DND-41 (cell line): ENCODE measurements around the gene ATG16L2.

Experiments used
- EZH2 ChIP-seq: IDR thresholded peaks from 3 replicates; pipeline ENCODE4 v1.6.1; 2012; ENCODE audit warnings: borderline replicate concordance, low read depth, mild to moderate bottlenecking, moderate library complexity, low read length, inconsistent platforms; ENCODE audit not compliant: severe bottlenecking
- TF ChIP-seq, protein P1 (sequence below): IDR thresholded peaks from 2 replicates; pipeline ENCODE4 v1.5.1; 2012; ENCODE audit warnings: borderline replicate concordance, low read length, moderate library complexity, mild to moderate bottlenecking; ENCODE audit not compliant: poor library complexity, severe bottlenecking; ENCODE audit errors: extremely low read depth

DNA sequence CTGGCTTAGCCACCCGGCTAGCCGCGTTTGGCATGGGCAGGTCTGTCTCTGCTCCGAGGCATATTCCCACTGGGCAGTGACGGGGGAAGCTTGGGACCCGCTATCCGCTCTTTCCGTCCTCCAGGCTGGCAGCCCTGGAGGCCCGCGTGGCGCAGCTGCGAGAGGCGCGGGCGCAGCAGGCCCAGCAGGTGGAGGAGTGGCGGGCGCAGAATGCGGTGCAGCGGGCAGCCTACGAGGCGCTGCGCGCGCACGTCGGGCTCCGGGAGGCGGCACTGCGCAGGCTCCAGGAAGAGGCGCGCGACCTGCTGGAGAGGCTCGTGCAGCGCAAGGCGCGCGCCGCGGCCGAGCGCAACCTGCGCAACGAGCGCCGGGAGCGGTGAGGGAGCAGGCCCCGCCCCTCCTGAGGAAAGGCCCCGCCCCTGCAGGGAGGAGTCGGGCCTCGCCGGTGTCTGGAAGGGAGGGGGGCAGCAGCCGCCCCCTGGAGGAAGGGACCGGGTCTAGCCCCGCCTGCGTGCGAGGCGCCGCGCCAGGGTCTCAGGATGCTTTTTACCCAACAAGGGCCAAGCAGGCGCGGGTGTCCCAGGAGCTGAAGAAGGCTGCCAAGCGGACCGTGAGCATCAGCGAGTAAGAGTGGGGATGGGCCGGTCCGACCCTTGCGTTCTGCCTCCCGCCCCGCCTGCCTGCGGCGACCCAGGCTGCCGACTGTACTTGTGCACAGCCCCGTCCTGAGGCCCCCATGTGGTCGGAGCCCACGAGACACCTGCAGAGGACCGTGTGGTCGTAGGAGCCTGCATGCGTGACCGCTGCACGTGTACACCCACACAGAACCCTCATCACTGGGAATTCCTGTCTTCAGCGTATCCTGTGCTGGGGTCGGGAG, 7.9 kb downstream of the ATG16L2 start:
- TF ChIP-seq, protein P1, sequence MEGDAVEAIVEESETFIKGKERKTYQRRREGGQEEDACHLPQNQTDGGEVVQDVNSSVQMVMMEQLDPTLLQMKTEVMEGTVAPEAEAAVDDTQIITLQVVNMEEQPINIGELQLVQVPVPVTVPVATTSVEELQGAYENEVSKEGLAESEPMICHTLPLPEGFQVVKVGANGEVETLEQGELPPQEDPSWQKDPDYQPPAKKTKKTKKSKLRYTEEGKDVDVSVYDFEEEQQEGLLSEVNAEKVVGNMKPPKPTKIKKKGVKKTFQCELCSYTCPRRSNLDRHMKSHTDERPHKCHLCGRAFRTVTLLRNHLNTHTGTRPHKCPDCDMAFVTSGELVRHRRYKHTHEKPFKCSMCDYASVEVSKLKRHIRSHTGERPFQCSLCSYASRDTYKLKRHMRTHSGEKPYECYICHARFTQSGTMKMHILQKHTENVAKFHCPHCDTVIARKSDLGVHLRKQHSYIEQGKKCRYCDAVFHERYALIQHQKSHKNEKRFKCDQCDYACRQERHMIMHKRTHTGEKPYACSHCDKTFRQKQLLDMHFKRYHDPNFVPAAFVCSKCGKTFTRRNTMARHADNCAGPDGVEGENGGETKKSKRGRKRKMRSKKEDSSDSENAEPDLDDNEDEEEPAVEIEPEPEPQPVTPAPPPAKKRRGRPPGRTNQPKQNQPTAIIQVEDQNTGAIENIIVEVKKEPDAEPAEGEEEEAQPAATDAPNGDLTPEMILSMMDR, result peak; percentile 8
- TF ChIP-seq EZH2, result no peak
